ENCODE results near the gene BABAM2. TPM values are rescaled to one million over a fixed set of nuclear protein-coding genes. Genes with fewer than 3 reads are reported as not detected.

The BABAM2 gene
- total and polyA plus RNA-seq, 10 of the 15 experiments (the other 5 are each of a cell fraction or from before 2014, with no cell fraction given): 30.7 to 59.9 (median 44.5) TPM

DNA sequence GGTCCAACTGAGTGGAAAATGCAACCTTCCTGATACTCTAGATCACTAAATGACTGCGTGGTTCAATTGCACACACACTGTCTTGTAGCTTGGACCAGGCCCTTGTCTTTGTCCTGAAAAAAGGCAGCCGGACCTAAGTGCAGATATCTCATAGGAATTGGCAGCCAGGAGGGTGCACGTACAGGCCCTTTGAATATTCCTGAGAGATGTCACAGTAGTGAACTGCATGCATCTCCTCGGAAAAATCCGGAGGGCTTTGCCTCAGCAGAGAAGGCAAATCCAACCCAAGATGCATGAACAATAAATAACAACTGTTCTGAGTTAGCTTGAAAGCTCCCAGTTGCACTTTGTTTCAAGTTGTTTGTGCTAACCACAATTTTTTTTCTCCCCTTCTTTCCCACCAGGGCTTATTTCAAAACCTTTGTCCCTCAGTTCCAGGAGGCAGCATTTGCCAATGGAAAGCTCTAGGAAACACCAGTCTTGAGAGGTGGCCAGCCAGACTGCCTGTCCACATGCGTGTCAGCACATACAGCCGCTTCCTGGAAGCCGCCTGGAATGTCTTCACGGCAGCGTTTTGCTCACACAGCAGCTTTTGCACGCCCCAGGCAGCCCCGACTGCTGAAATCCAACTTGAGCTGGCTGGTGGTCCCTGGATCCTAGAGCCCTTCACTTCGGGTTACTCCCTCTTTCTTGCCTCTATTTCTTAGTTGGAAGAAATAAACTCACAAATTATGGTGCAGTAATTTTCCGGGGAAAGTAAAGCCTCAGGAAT, 447.7 kb downstream of the BABAM2 start (continued):
- TF ChIP-seq, protein P1, sequence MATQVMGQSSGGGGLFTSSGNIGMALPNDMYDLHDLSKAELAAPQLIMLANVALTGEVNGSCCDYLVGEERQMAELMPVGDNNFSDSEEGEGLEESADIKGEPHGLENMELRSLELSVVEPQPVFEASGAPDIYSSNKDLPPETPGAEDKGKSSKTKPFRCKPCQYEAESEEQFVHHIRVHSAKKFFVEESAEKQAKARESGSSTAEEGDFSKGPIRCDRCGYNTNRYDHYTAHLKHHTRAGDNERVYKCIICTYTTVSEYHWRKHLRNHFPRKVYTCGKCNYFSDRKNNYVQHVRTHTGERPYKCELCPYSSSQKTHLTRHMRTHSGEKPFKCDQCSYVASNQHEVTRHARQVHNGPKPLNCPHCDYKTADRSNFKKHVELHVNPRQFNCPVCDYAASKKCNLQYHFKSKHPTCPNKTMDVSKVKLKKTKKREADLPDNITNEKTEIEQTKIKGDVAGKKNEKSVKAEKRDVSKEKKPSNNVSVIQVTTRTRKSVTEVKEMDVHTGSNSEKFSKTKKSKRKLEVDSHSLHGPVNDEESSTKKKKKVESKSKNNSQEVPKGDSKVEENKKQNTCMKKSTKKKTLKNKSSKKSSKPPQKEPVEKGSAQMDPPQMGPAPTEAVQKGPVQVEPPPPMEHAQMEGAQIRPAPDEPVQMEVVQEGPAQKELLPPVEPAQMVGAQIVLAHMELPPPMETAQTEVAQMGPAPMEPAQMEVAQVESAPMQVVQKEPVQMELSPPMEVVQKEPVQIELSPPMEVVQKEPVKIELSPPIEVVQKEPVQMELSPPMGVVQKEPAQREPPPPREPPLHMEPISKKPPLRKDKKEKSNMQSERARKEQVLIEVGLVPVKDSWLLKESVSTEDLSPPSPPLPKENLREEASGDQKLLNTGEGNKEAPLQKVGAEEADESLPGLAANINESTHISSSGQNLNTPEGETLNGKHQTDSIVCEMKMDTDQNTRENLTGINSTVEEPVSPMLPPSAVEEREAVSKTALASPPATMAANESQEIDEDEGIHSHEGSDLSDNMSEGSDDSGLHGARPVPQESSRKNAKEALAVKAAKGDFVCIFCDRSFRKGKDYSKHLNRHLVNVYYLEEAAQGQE (IDR thresholded peaks at IDR 0.05; ENCODE audit: low read depth, low read length): no peak
- TF ChIP-seq, protein P2, sequence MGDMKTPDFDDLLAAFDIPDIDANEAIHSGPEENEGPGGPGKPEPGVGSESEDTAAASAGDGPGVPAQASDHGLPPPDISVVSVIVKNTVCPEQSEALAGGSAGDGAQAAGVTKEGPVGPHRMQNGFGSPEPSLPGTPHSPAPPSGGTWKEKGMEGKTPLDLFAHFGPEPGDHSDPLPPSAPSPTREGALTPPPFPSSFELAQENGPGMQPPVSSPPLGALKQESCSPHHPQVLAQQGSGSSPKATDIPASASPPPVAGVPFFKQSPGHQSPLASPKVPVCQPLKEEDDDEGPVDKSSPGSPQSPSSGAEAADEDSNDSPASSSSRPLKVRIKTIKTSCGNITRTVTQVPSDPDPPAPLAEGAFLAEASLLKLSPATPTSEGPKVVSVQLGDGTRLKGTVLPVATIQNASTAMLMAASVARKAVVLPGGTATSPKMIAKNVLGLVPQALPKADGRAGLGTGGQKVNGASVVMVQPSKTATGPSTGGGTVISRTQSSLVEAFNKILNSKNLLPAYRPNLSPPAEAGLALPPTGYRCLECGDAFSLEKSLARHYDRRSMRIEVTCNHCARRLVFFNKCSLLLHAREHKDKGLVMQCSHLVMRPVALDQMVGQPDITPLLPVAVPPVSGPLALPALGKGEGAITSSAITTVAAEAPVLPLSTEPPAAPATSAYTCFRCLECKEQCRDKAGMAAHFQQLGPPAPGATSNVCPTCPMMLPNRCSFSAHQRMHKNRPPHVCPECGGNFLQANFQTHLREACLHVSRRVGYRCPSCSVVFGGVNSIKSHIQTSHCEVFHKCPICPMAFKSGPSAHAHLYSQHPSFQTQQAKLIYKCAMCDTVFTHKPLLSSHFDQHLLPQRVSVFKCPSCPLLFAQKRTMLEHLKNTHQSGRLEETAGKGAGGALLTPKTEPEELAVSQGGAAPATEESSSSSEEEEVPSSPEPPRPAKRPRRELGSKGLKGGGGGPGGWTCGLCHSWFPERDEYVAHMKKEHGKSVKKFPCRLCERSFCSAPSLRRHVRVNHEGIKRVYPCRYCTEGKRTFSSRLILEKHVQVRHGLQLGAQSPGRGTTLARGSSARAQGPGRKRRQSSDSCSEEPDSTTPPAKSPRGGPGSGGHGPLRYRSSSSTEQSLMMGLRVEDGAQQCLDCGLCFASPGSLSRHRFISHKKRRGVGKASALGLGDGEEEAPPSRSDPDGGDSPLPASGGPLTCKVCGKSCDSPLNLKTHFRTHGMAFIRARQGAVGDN (IDR thresholded peaks at IDR 0.05): no peak

DNA sequence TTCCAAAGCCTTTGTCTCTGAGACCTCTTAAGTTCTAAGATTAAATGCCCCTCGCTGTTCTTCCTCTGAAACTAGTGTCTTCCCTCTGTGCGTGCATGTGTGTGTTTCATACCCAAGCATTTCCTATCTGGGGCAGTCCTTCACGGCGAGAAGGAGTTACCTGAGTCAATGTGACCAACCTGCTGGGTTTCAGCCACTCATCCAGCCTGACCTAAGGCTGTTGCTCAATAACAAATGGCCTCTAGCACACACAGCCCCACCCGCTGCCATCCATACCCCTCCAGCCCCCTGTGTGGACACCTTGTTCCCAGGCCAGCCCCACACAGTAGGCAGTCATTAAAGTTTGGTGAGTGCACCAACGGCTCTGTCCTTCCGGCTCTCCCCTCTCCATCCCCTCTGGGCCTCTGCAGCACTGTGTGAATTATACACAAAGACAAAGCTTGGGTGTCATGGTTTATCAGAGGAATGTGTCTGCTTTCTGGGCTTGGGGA, 448.3 kb downstream of the BABAM2 start:
- 79% methylated on average over 7 of the region's 7 CpGs for WGBS (ENCODE audit: insufficient coverage, insufficient replicate concordance, low lambda C conversion rate, missing lambda C conversion rate)
- Histone ChIP-seq H3K4me3 (no peak overlapping the region), H3K4me2 (ENCODE audit: control insufficient read depth, insufficient read depth) (no peak overlapping the region), H3K4me1 (ENCODE audit: control insufficient read depth, insufficient read depth, low read length) (no peaks in the 10 kb centered on the region), H3K9ac (ENCODE audit: control insufficient read depth, insufficient read depth, low read length) (no peak overlapping the region), H3K36me3 (ENCODE audit: control insufficient read depth in 2 of 2, insufficient read depth in 2 of 2, low read length in 1 of 2) (no peaks in the 10 kb centered on the region), H3K27ac (ENCODE audit: control insufficient read depth, insufficient read depth) (no peak overlapping the region), H3K79me2 (ENCODE audit: control insufficient read depth, insufficient read depth, low read length) (no peaks in the 10 kb centered on the region), H4K20me1 (ENCODE audit: control insufficient read depth, insufficient read depth) (no peaks in the 10 kb centered on the region), H2AFZ (ENCODE audit: control insufficient read depth, low read depth, low read length) (no peak overlapping the region), H3K9me3 (replicated peaks; ENCODE audit: control insufficient read depth, insufficient read depth, low read length) (no peaks in the 10 kb centered on the region), H3K27me3 (replicated peaks in 1 of 2; ENCODE audit: control insufficient read depth in 2 of 2, insufficient read depth in 2 of 2, low read length in 1 of 2) (no peaks in the 10 kb centered on the region)
- ATAC-seq: no peak
- no TSS peak for BruUV-seq (replicated peaks)
- CTCF ChIA-PET: no interaction called here
- no peak for DNase-seq (ENCODE audit: low read depth, low spot score)
- FAIRE-seq: no peak
- RAD21 ChIA-PET (ENCODE audit: unreplicated experiment): no interaction called here
- in situ Hi-C loops (cut with MboI) (no loop called here), intact Hi-C loops (cut with micrococcal nuclease; ENCODE audit: unreplicated experiment) (no loop called here)
- POLR2A ChIA-PET: no interaction called here
- SMC1A ChIA-PET (ENCODE audit: uncharacterized antibody, unreplicated experiment): no interaction called here
- TF ChIP-seq ATF7 (IDR thresholded peaks at IDR 0.05; ENCODE audit: low read depth): no peak
- no peak for TF ChIP-seq CBFB (IDR thresholded peaks at IDR 0.05; ENCODE audit: low read depth)
- no peak for TF ChIP-seq HCFC1 (IDR thresholded peaks at IDR 0.05; ENCODE audit: low read length)
- no peak for TF ChIP-seq NBN (IDR thresholded peaks at IDR 0.05)
- no peak for TF ChIP-seq SMAD5 (IDR thresholded peaks at IDR 0.05; ENCODE audit: low read depth)
- TF ChIP-seq PAX5 (IDR thresholded peaks at IDR 0.05; ENCODE audit: borderline replicate concordance, low read depth, low read length): no peak
- TF ChIP-seq, protein P3, sequence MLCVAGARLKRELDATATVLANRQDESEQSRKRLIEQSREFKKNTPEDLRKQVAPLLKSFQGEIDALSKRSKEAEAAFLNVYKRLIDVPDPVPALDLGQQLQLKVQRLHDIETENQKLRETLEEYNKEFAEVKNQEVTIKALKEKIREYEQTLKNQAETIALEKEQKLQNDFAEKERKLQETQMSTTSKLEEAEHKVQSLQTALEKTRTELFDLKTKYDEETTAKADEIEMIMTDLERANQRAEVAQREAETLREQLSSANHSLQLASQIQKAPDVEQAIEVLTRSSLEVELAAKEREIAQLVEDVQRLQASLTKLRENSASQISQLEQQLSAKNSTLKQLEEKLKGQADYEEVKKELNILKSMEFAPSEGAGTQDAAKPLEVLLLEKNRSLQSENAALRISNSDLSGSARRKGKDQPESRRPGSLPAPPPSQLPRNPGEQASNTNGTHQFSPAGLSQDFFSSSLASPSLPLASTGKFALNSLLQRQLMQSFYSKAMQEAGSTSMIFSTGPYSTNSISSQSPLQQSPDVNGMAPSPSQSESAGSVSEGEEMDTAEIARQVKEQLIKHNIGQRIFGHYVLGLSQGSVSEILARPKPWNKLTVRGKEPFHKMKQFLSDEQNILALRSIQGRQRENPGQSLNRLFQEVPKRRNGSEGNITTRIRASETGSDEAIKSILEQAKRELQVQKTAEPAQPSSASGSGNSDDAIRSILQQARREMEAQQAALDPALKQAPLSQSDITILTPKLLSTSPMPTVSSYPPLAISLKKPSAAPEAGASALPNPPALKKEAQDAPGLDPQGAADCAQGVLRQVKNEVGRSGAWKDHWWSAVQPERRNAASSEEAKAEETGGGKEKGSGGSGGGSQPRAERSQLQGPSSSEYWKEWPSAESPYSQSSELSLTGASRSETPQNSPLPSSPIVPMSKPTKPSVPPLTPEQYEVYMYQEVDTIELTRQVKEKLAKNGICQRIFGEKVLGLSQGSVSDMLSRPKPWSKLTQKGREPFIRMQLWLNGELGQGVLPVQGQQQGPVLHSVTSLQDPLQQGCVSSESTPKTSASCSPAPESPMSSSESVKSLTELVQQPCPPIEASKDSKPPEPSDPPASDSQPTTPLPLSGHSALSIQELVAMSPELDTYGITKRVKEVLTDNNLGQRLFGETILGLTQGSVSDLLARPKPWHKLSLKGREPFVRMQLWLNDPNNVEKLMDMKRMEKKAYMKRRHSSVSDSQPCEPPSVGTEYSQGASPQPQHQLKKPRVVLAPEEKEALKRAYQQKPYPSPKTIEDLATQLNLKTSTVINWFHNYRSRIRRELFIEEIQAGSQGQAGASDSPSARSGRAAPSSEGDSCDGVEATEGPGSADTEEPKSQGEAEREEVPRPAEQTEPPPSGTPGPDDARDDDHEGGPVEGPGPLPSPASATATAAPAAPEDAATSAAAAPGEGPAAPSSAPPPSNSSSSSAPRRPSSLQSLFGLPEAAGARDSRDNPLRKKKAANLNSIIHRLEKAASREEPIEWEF (IDR thresholded peaks at IDR 0.05; ENCODE audit: insufficient replicate concordance, low read depth, low read length): no peak
